PC-3 (cell line): ENCODE measurements around the gene MYO1C.

ENCODE experiments used
- CTCF ChIP-seq: fragments of 300-600 bp; sonication (generic); conservative IDR thresholded peaks from 2 replicates; pipeline ENCODE4 v1.5.1; 2017; ENCODE audit warnings: antibody characterized with exemption, low read depth, mild to moderate bottlenecking, low read length
- EZH2 ChIP-seq: fragments of 300-600 bp; sonication (generic); IDR thresholded peaks from one replicate; pipeline ENCODE4 v1.6.1; 2017; ENCODE audit warnings: antibody characterized with exemption, mild to moderate bottlenecking, low read length; ENCODE audit not compliant: unreplicated experiment

DNA sequence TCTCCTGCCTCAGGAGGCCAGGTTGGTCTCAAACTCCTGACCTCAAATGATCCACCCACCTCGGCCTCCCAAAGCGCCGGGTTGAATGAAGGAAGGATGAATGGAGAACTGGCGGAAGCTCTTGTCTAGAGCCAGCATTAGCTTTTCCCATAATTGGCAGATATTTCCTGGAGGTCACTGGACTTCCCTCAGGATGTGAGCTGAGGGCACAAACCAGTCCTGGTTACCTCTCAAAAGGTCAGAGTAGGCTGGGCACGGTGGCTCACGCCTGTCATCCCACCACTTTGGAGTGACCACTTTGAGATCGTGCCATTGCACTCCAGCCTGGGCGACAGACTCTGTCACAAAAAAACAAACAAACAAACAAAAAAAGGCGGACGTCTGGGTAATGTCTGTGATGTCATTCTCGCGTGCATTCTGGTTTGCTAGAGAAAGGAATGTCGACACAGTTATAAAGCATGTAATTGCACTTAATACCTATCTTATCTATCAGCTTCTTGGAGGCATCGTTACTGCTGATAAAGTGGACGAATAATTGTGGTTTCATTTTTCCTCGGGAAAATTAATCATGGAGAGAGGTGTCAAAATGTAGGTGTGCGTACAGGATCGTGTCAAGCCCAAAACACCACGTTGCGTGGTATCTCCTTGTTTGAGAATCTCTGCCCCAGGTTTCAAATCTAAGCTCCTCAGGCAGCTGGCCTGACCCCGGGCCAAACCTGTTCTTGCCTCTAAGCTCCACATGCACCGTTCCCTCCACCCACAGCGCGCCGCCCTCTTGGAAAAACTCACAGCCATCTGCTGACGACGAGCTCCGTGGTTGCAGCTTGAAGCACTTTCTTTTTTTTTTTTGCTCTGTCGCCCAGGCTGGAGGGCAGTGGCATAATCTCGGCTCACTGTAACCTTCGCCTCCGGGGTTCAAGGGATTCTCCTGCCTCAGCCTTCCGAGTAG lies 30.0 kb downstream of the MYO1C start:
- no peak for TF ChIP-seq CTCF
- no peak for TF ChIP-seq EZH2
